GM23248 (cell line): ENCODE results near the gene DARS1. TPM values are rescaled to one million over a fixed set of nuclear protein-coding genes. Genes with fewer than 3 reads are reported as not detected.

Source experiments
- DNase-seq: peaks from one replicate; pipeline ENCODE4 v3.0.0-alpha.2; 2015
- H2AFZ ChIP-seq: fragments of 200-600 bp; sonication (generic); 2 replicates; pipeline ENCODE4 v1.6.1; 2016; ENCODE audit warnings: antibody characterized with exemption
- H3F3A ChIP-seq: fragments of 200-600 bp; sonication (generic); 2 replicates; pipeline ENCODE4 v1.6.1; 2016; ENCODE audit warnings: mild to moderate bottlenecking, antibody characterized with exemption, mixed run types; ENCODE audit not compliant: insufficient read depth
- H3K27ac ChIP-seq: fragments of 200-600 bp; sonication (generic); 2 replicates; pipeline ENCODE4 v1.5.1; 2016; ENCODE audit warnings: mild to moderate bottlenecking
- H3K27me3 ChIP-seq: fragments of 200-600 bp; sonication (generic); replicated peaks from 2 replicates; pipeline ENCODE4 v1.6.1; 2016; ENCODE audit warnings: mild to moderate bottlenecking; ENCODE audit not compliant: insufficient read depth
- H3K36me3 ChIP-seq: fragments of 200-600 bp; sonication (generic); 2 replicates; pipeline ENCODE4 v1.6.1; 2016; ENCODE audit warnings: low read depth, mild to moderate bottlenecking
- H3K4me1 ChIP-seq: fragments of 200-600 bp; sonication (generic); 2 replicates; pipeline ENCODE4 v1.6.1; 2016; ENCODE audit warnings: mild to moderate bottlenecking; ENCODE audit not compliant: insufficient read depth
- H3K4me2 ChIP-seq: fragments of 200-600 bp; sonication (generic); one replicate; pipeline ENCODE4 v1.6.1; 2016; ENCODE audit warnings: mild to moderate bottlenecking; ENCODE audit not compliant: unreplicated experiment
- H3K4me3 ChIP-seq: fragments of 200-600 bp; sonication (generic); 2 replicates; pipeline ENCODE4 v1.5.1; 2016; ENCODE audit warnings: mild to moderate bottlenecking
- H3K79me2 ChIP-seq: fragments of 200-600 bp; sonication (generic); 2 replicates; pipeline ENCODE4 v1.6.1; 2016; ENCODE audit warnings: mild to moderate bottlenecking; ENCODE audit not compliant: insufficient read depth
- H3K9ac ChIP-seq: fragments of 200-600 bp; sonication (generic); 2 replicates; pipeline ENCODE4 v1.6.1; 2016; ENCODE audit warnings: mild to moderate bottlenecking
- H3K9me2 ChIP-seq: fragments of 200-600 bp; sonication (generic); 2 replicates; pipeline ENCODE4 v1.6.1; 2016; ENCODE audit warnings: mixed run types, mild to moderate bottlenecking, moderate library complexity; ENCODE audit not compliant: insufficient read depth
- H3K9me3 ChIP-seq: fragments of 200-600 bp; sonication (generic); one replicate; pipeline ENCODE4 v1.6.1; 2017; ENCODE audit warnings: low read depth
- H4K20me1 ChIP-seq: fragments of 200-600 bp; sonication (generic); 2 replicates; pipeline ENCODE4 v1.6.0; 2016; ENCODE audit not compliant: insufficient read depth
- EZH2 ChIP-seq: fragments of 200-600 bp; sonication (generic); IDR thresholded peaks from 2 replicates; pipeline ENCODE4 v1.6.1; 2018; ENCODE audit warnings: antibody characterized with exemption, mild to moderate bottlenecking; ENCODE audit not compliant: insufficient read depth, poor library complexity, severe bottlenecking
- EZH2phosphoT487 ChIP-seq: fragments of 200-600 bp; sonication (generic); IDR thresholded peaks from 2 replicates; pipeline ENCODE4 v1.6.1; 2018; ENCODE audit warnings: antibody characterized with exemption, moderate library complexity, mild to moderate bottlenecking, low read depth; ENCODE audit not compliant: insufficient read depth
- WGBS, 2 experiments: methylation state at CpG; one replicate each; pipeline ENCODE4 v1.1.6; 2015 to 2017; ENCODE audit warnings: low lambda C conversion rate in 2 of 2, low coverage in 1 of 2; ENCODE audit errors: missing lambda C conversion rate in 2 of 2; 5-methylcytosine and 5-hydroxymethylcytosine counted together
- in situ Hi-C: fragments of 300-500 bp; cut with MboI; formaldehyde crosslinking; loops from 2 replicates; pipeline ENCODE4 v1.15.0; 2020
- polyA plus RNA-seq: library from polyadenylated mRNA; unstranded; fragments of >200 nt; fragmentation: Nextera tagmentation; extraction: Ambion mirVana; gene quantifications from 2 replicates; pipeline ENCODE4 v1.2.1, GENCODE V29; 2016
- total RNA-seq: library from RNA; depleted of rRNA; stranded (reverse); fragments of >200 nt; shearing (Covaris generic); gene quantifications from 2 replicates; pipeline ENCODE4 v1.2.3, GENCODE V29; 2014

DARS1 gene
- total and polyA plus RNA-seq, 2 experiments from 2014 or later = 109 to 121 TPM

DNA sequence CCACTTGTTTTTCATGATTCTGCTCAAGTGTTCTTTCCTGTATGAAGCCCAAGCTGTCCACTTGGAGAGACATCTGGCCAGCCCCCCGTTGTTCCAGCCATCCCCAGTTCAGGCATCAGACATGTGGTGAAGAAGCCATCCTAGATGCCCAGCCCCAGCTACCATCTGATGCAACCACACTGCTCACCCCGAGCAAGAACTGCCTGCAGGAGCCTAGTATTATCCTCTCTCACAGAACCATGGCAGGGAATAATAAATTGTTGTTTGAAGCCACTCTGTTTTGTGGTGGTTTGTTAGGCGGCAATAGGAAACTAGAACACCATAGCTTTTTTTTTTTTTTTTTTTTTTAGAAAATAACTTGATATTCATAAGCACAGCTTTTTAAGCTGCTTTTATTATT, 19.5 kb upstream of the DARS1 start:
- H2AFZ ChIP-seq = no peak overlapping the region
- H3K36me3 ChIP-seq = no peaks in the 10 kb centered on the region
- no peaks in the 10 kb centered on the region for H3K27me3 ChIP-seq
- H3K27ac ChIP-seq = no peak overlapping the region
- no peaks in the 10 kb centered on the region for H3K79me2 ChIP-seq
- no peaks in the 10 kb centered on the region for H3K9me2 ChIP-seq
- H3K9me3 ChIP-seq = no peaks in the 10 kb centered on the region
- H4K20me1 ChIP-seq = no peaks in the 10 kb centered on the region
- TF ChIP-seq EZH2phosphoT487 (no peak), EZH2 (no peak)
- in situ Hi-C loops = no loop called here
- H3F3A ChIP-seq = no peaks in the 10 kb centered on the region
- H3K9ac ChIP-seq = no peak overlapping the region
- H3K4me1 ChIP-seq = peaks cover 8% of the 10 kb centered on the region; the same call in 1 of the 2 replicates
- 64 to 68% methylated on average over 3 of the region's 3 CpGs for WGBS, 2 experiments
- no peak overlapping the region for H3K4me3 ChIP-seq
- no peak overlapping the region for H3K4me2 ChIP-seq
- no peak for DNase-seq

DNA sequence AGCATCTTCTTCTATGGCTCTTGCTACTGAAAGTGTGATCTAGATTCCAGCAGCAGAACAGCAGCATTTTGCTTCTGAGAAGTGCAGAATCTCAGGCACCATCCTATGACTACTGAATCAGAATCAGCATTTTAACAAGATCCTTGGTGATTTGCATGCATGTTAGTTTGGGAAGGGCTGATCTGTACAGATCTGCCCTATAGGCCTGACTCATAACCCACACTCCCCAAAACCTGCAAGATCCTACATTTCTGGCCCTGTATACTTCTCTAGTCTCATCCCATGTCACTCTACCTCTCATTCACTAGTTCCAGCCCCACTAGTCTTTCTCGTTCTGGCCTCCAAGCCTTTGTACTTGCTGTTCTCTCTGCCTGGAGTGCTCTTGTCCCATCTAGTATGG, 15.7 kb upstream of the DARS1 start:
- H3K79me2 ChIP-seq = no peaks in the 10 kb centered on the region
- H3K4me1 ChIP-seq = no peaks in the 10 kb centered on the region
- TF ChIP-seq EZH2phosphoT487 (no peak), EZH2 (no peak)
- WGBS, 2 experiments = 64 to 76% methylated on average over 1 of the region's 1 CpG
- no peaks in the 10 kb centered on the region for H3K36me3 ChIP-seq
- no peak overlapping the region for H3K9ac ChIP-seq
- no peaks in the 10 kb centered on the region for H3K9me3 ChIP-seq
- H3F3A ChIP-seq = no peaks in the 10 kb centered on the region
- no peak for DNase-seq
- no peak overlapping the region for H3K4me3 ChIP-seq
- no peaks in the 10 kb centered on the region for H3K9me2 ChIP-seq
- in situ Hi-C loops = no loop called here
- H3K27me3 ChIP-seq = no peaks in the 10 kb centered on the region
- H2AFZ ChIP-seq = no peak overlapping the region
- no peaks in the 10 kb centered on the region for H4K20me1 ChIP-seq
- H3K27ac ChIP-seq = no peak overlapping the region
- no peak overlapping the region for H3K4me2 ChIP-seq

DNA sequence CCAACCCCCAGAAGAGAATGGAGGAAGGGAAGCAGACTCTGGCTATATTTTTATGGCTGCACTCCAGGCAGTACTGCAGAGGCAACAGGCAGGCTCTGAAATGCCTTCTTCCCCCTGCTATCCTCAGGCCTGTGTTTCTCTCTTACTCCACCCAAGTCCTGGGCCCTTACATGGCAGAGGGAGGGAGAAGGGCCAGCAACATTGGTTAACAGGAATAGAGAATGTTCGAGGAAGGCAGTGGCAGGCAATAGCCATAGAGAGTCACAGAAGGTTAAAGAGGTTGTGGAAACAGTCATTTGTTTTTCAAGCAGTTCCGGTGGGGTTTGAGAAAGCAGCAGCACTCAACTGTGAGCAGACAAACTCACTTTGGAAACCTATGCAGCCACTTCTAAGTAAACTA, 15.1 kb upstream of the DARS1 start:
- Histone ChIP-seq H3F3A (no peaks in the 10 kb centered on the region), H3K27ac (no peak overlapping the region), H2AFZ (no peak overlapping the region), H3K27me3 (no peaks in the 10 kb centered on the region), H4K20me1 (no peaks in the 10 kb centered on the region), H3K4me2 (no peak overlapping the region), H3K79me2 (no peaks in the 10 kb centered on the region), H3K9ac (no peak overlapping the region), H3K4me3 (no peak overlapping the region), H3K4me1 (no peaks in the 10 kb centered on the region), H3K9me3 (no peaks in the 10 kb centered on the region), H3K9me2 (no peaks in the 10 kb centered on the region), H3K36me3 (no peaks in the 10 kb centered on the region)
- 30 to 34% methylated on average over 2 of the region's 2 CpGs for WGBS, 2 experiments
- no peak for TF ChIP-seq EZH2phosphoT487
- no peak for TF ChIP-seq EZH2
- in situ Hi-C loops = no loop called here
- DNase-seq = no peak

DNA sequence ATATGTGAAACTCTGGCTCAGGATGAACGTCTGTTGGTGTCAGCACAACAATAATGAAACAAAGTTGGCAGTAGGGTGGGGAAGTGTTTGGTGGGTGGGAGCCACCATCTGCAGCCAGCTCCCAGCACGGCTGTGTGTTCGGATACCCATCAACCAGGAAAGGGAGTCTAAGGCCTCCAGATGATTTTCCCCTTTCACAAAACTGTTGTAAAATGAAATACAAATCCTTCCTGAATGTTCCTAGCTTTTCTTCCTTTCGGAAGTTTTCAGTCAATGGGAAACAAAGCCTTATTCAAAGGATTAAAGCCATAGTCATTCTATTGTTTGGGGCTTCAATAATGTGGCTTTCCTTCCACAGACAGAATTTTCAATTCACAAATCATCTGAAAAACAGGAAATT, 14.5 kb upstream of the DARS1 start:
- in situ Hi-C loops = no loop called here
- Histone ChIP-seq H3K36me3 (no peaks in the 10 kb centered on the region), H2AFZ (no peak overlapping the region), H3K4me3 (no peak overlapping the region), H3K27me3 (no peaks in the 10 kb centered on the region), H3K4me1 (no peaks in the 10 kb centered on the region), H3K9me3 (no peaks in the 10 kb centered on the region), H4K20me1 (no peaks in the 10 kb centered on the region), H3F3A (no peaks in the 10 kb centered on the region), H3K27ac (no peak overlapping the region), H3K9me2 (no peaks in the 10 kb centered on the region), H3K4me2 (no peak overlapping the region), H3K79me2 (no peaks in the 10 kb centered on the region), H3K9ac (no peak overlapping the region)
- no peak for DNase-seq
- WGBS, 2 experiments = 64 to 79% methylated on average over 4 of the region's 4 CpGs
- TF ChIP-seq EZH2 (no peak), EZH2phosphoT487 (no peak)

DNA sequence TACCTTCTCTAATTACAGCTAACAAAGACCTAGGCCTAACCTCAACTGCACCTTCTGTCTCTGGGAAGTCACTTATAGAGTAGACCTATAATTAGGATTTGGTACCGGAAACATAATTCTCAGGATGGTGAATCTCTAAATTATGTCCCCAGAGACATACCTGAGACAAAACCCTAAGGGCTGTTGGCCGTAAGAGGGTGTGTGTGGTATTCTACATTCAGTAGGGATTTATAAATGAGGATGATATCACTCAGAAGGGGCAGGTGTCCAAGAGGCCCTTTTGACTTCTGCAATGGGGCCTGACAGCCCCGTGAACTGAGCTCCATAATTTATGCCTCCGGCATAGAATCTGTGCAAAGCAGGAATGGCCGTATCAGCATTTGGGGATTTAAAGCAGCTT, 13.5 kb upstream of the DARS1 start:
- Histone ChIP-seq H3K4me3 (no peak overlapping the region), H3K9me3 (no peaks in the 10 kb centered on the region), H2AFZ (no peak overlapping the region), H3F3A (no peaks in the 10 kb centered on the region), H3K4me1 (no peaks in the 10 kb centered on the region), H3K36me3 (no peaks in the 10 kb centered on the region), H3K27ac (no peak overlapping the region), H3K4me2 (no peak overlapping the region), H3K9me2 (no peaks in the 10 kb centered on the region), H4K20me1 (no peaks in the 10 kb centered on the region), H3K79me2 (no peaks in the 10 kb centered on the region), H3K9ac (no peak overlapping the region), H3K27me3 (no peaks in the 10 kb centered on the region)
- in situ Hi-C loops = no loop called here
- 87 to 88% methylated on average over 5 of the region's 5 CpGs for WGBS, 2 experiments
- TF ChIP-seq EZH2 = no peak
- TF ChIP-seq EZH2phosphoT487 = no peak
- no peak for DNase-seq
